ENCODE measurements around the gene PPP1R7.

Gene PPP1R7

GRCh38 chr2:241133436-241133820 is 16.8 kb upstream of the PPP1R7 start:
- in situ Hi-C loops (cut with MboI; ENCODE audit: low sequenced_read_pairs, unreplicated experiment), result no loop called here
- no peak for DNase-seq (ENCODE audit: low spot score)
- TF ChIP-seq, protein P1, sequence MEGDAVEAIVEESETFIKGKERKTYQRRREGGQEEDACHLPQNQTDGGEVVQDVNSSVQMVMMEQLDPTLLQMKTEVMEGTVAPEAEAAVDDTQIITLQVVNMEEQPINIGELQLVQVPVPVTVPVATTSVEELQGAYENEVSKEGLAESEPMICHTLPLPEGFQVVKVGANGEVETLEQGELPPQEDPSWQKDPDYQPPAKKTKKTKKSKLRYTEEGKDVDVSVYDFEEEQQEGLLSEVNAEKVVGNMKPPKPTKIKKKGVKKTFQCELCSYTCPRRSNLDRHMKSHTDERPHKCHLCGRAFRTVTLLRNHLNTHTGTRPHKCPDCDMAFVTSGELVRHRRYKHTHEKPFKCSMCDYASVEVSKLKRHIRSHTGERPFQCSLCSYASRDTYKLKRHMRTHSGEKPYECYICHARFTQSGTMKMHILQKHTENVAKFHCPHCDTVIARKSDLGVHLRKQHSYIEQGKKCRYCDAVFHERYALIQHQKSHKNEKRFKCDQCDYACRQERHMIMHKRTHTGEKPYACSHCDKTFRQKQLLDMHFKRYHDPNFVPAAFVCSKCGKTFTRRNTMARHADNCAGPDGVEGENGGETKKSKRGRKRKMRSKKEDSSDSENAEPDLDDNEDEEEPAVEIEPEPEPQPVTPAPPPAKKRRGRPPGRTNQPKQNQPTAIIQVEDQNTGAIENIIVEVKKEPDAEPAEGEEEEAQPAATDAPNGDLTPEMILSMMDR (IDR thresholded peaks at IDR 0.05; ENCODE audit: borderline replicate concordance, control extremely low read depth, extremely low read depth, insufficient read depth, missing control alignments), result no peak

- TF ChIP-seq, protein P1 (IDR thresholded peaks at IDR 0.05; ENCODE audit: borderline replicate concordance, control extremely low read depth, extremely low read depth, insufficient read depth, missing control alignments), result no peak
- in situ Hi-C loops (cut with MboI; ENCODE audit: low sequenced_read_pairs, unreplicated experiment), result no loop called here
- no peak for DNase-seq (ENCODE audit: low spot score)
Observed at GRCh38 chr2:241134711-241135110, 15.6 kb upstream of the PPP1R7 start.

- no peak for DNase-seq (ENCODE audit: low spot score)
- in situ Hi-C loops (cut with MboI; ENCODE audit: low sequenced_read_pairs, unreplicated experiment), result no loop called here
- TF ChIP-seq, protein P1 (IDR thresholded peaks at IDR 0.05; ENCODE audit: borderline replicate concordance, control extremely low read depth, extremely low read depth, insufficient read depth, missing control alignments), result no peak
Observed at GRCh38 chr2:241135737-241136136, 14.5 kb upstream of the PPP1R7 start.

DNA sequence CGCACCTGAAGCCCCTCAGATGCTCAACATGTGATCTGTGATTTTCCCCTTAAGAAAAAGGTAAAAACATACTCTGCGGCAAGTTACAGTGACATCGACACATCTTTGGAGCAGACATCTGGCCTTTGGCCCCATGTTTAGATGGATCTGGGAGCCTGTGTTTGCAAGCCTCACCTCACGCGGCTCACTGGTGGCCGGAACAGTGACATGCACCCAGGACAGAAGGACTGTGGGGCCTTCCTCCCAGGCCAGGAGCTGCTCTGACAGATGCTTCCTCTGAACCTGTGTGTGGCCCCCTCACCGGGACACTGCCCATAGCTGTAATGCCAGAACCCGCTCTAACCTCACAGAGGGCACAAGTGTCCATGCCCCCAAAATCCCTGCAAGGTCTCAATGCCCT is 14.1 kb upstream of the PPP1R7 start:
- no peak for DNase-seq (ENCODE audit: low spot score)
- in situ Hi-C loops (cut with MboI; ENCODE audit: low sequenced_read_pairs, unreplicated experiment), result no loop called here
- TF ChIP-seq, protein P1 (IDR thresholded peaks at IDR 0.05; ENCODE audit: borderline replicate concordance, control extremely low read depth, extremely low read depth, insufficient read depth, missing control alignments), result no peak

DNA sequence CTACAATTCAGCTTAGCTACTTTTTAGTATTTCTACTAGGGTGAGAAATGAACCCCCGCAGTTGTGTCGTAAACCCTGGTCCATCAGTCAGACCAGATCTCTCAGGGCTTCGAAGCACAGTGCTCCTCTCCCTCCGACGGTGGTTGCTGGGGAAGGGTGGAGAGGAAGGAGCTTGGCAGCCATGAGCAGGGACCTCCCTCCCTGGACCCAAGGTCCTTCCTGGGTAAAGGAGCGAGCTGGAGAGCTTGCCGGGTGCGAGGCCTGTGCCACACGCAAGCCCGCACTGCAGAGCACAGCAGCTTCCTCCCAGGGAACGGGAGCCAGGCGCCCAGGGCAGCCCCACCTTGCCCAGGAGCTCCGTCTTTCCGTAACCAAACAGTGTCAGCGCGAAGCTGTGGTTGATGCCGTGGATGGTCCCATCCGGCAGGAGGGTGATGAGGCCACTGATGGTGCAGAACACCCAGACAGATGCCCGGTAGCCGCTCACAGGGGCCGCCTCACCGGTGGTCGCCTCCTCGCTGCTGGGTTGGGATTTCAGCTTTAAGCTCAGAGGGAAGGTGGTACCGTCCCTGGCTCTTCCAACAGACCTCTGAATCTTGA is 13.5 kb upstream of the PPP1R7 start:
- TF ChIP-seq, protein P1 (IDR thresholded peaks at IDR 0.05; ENCODE audit: borderline replicate concordance, control extremely low read depth, extremely low read depth, insufficient read depth, missing control alignments), result no peak
- in situ Hi-C loops (cut with MboI; ENCODE audit: low sequenced_read_pairs, unreplicated experiment), result no loop called here
- DNase-seq (ENCODE audit: low spot score), result no peak

- TF ChIP-seq, protein P1 (IDR thresholded peaks at IDR 0.05; ENCODE audit: borderline replicate concordance, control extremely low read depth, extremely low read depth, insufficient read depth, missing control alignments), result no peak
- DNase-seq (ENCODE audit: low spot score), result no peak
- in situ Hi-C loops (cut with MboI; ENCODE audit: low sequenced_read_pairs, unreplicated experiment), result no loop called here
Observed at GRCh38 chr2:241137276-241138190, 12.7 kb upstream of the PPP1R7 start.

Data from GM13976 (cell line).